HG02970 (cell line): Measurements from ENCODE around the gene TMED8.
"Not testable (repeated sequence)": the region's sequence is repeated elsewhere in the genome, so short reads cannot be mapped to it uniquely, and the experiment has no call there.

ENCODE experiments used
- ATAC-seq: cut with Tn5 transposase; IDR thresholded peaks from one replicate; pipeline ENCODE4 v1.9.1; 2021; ENCODE audit warnings: mild to moderate bottlenecking, moderate library complexity, moderate number of reproducible peaks; ENCODE audit not compliant: unreplicated experiment, low FRiP score

Gene TMED8

DNA sequence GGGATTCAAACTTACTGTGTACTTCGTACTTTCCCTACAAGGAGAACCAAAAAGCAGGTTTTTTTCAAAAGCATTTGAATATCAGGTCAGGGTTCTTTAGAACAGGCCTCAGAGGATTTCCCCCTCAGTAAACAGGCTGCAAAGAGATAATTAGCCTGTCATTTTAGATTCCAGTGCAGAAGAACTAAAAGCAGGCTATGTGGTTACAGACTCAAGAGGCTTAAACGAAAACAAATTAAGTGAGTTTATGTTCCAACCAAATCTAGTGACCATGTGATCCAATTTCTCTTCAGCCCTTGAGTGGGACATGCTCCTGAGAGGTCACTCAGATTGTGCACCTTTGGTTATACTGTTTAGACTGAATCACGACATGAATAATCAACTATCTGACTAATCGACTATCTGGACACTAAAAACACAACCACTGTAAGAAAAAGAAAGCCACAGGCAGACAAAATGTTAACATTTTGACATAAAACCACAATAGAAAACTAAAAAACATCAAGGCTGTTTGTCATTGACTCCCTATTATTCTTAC, 4.5 kb downstream of the TMED8 start:
- ATAC-seq, result no peak

DNA sequence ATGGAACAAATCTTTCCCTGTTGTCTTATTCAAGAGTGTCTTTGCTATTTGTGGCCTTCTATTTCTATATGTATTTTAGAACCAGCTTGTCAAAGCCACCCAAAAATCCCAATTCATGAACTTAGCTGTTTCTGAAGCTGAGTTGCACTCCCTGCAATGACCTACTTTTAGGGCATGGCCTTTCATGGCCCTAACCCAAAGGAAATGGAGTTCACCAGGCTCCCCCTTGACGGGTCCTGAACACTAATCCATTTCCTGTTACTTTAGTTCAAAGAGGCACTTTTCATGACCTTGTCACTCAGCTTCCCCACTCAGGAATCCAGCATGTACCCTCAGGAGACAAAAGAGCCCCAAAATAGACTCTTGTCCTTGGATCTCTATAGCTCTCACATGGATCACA, 7.6 kb downstream of the TMED8 start:
- no peak for ATAC-seq

DNA sequence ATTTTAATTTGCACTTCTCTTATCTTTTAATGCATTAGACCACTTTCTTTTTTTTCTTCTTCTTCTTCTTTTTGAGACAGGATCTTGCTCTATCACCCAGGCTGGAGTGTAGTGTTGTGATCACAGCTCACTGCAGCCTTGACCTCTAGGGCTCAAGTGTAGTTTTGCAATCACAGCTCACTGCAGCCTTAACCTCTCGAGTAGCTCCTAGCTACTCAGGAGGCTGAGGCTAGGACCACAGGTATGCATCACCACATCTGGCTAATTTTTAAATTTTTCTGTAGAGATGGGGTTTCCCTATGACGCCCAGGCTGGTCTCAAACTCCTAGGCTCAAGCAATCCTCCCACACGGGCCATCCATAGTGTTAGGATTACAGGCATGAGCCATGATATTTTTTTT, 12.7 kb downstream of the TMED8 start:
- no peak for ATAC-seq

DNA sequence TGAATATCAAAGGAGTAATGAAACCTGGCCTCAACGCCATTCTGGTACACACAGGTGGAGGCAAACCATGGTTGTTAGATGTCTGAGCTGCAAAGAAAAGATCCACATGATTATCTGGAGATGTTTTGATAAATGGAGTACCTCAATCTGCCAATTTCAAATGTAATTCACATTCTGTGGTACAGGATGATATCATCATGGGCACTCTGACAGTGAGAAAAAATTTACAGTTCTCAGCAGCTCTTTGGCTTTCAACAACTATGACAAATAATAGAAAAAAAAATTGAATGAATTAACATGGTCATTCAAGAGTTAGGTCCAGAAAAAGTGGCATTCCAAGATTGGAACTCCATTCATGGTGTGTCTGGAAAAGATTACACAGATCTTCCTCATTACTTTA, 17.3 kb downstream of the TMED8 start:
- no peak for ATAC-seq

DNA sequence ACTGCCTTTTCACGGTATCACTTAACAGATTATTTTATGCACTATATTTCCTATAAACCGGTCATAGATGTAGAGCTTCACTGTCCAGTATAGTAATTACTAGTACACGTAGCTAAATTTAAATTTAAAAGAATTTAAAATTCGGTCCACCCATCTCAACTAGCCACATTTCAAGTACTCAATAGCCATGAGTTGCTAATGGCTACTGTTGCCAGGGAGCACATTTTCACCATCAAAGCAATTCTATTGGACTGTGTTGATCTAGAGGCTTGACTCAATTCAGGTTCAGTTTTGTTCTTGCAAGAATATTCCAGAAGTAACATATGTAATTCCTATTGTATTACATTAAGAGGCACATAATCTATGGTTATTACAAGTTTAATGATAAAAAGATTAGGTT, 20.0 kb downstream of the TMED8 start:
- no peak for ATAC-seq

DNA sequence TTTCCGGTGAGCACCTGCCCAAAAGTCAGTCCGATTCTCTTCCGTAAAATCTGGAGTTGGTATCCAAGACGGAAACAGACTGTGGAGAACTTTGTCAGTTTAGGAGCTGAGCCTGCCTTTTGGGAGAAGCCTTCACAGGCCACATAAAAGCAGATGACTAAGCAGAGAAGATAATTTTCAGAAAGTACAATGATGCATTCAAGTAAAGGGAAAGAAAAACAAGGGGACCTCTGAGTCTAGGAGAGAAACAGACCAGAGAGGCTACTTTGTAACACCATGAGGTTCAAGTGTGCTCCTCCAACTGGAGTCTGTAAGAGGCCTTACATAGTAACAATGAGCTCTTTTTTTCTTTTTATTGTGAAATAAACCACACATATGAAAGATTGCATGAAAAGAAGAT, 21.1 kb downstream of the TMED8 start:
- ATAC-seq, result no peak

DNA sequence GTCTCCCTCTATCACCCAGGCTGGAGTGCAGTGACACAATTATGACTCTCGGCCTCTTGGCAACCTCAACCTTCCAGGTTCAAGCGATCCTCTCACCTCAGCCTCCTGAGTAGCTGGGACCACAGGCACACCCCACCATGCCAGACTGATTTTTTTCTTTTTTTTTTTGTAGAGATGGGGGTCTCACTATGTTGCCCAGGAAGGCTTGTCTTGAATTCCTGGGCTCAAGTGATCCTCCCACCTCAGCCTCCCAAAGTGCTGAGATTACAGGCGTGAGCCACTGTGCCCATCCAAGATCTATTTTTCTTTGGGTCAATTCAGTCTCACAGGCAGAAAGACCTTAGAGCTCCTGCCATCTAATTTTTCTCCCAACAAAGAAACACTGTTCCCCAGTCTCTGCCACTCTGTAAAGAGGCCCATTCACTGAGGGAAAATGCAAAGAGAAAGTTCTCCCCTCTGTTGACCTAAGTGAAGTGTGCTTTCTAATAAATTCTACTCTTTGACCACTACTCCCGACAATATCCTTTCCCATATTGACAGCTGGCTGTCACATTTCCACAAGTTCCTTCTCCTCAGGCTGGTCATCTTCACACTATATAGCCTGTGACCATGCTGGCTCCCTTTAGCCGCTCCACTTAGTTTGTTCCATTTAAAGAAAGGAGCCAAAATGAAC, 23.3 kb downstream of the TMED8 start:
- ATAC-seq, result no peak

DNA sequence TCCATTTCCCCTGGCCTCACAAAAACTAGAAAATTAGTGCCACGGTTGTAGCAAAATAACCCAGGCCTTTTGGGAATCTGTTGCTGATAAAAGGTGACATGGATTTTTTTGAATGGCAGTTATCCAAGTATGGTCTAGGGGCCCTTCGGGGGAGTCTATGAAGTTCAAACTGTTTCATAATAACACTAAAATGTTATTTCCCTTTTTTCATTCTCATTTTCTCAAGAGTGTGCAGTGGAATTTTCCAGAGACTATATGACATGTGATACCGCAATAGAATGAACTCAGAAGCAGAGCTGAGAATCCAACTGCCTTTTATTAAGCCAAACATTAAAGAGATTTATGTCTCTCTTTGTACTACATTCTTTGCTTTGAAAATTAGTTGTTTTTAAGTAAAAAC, 29.1 kb downstream of the TMED8 start:
- no peak for ATAC-seq

DNA sequence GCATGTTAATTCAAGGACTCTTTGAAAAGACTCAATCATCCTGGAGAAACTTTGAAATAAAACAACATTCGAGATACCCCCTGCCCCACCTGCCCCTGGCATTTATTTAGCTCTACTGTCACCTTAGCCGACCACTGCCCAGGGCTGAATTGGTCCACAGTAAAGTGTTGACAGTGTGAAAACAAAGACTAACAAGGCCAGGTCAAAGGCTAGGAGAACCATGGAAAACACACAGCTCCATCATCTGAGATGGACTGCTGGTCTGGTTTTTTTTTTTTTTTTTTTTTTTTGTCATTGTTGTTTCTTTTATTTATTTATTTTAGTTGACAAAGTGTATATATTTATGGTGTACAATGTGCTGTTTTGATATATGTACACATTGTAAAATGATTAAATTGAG, 30.4 kb downstream of the TMED8 start:
- ATAC-seq, result no peak

DNA sequence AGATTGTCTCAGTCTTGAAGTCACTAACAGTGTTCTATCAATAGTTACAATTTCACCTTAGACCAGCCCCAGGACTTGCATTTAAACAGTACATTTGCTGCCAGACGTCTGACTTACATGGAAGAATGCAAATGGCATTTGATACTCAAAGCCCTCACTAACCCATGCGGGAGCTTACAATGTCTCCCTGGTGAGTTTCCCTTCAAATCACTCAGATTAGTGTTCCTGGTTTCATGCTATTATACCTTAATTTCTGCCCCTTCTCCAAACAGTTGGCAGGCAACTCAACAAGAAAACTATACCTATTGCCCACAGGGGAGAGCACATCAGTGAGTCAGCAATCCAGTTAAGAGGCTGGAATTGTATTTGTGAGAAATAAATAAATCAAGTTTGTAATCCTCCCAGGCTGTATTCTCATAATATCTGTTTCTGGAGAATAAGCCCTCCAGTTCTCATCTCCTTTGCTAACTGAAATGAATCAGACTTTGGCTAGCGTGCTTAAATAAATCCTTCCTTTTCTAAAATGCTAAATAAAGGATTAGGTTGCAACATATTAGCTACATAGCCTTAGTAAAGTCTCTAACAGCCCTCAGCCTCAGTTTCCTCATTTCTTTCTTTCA, 32.4 kb downstream of the TMED8 start:
- no peak for ATAC-seq

DNA sequence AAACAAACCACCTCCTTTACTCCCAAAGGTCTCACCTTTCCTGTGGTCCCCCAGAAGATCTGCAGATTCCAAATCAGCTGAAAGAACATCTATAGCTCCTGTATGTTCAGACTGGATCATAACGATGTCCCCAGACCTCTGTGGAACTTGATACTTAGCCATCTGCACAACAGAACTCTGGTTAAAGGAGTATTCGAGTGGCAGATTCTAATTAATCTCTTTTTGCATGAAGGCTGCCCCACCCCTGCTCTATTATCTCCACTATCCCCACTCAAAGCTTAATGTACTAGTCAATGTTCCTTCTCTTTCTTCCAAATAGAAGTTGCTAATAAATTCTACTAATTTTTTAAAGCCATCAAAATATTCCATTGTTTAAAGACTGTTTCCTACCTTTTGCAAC, 33.2 kb downstream of the TMED8 start:
- no peak for ATAC-seq

DNA sequence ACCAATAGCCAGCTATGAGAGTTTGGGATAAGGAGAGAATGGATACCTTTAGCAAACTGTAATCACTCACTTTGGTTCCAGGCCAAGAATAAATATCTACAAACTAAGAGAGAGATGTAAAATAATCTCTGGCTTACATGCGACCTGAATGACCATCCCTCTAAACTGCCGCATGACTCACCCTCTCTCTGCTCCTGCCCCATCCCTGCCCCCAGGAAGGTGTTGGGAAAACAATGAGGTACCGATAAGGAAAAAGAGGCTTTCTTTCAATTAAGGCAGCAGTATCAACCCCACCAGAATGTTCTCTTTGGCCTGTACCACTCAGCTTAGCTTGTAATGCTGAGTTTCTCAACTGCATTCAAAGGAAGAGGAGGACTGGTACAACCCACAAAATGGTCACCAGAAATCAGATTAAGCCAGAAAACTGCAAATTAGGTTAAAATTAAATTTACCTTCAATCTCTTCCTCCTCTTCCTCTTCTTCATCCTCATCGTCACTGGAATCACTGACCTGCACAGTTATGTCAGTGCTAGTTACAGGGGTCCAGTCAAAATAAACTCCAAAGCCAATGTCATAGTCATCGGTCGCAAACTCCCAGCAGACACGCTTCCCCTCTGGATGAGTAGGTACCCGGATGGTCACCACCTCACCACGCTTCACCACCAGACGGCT, 34.0 kb downstream of the TMED8 start:
- no peak for ATAC-seq

DNA sequence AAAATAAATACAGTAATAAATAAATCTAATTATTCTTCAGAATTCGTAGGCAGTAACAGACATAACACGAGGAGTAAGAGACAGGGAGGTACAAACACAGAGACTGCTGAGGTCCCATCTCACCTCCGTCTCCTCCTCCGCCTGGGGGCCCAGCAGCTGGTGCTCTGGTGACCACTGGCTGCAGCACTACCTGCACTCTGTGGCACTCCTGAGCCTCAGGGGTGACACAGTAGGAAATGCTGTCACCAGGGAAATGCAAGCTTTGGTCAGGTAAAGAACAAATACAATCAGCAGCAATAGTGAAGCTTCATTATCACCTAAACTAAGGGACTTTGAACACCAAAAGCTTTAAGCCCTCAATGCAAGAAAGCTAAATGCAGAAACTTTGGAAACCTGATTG, 36.5 kb downstream of the TMED8 start:
- no peak for ATAC-seq

DNA sequence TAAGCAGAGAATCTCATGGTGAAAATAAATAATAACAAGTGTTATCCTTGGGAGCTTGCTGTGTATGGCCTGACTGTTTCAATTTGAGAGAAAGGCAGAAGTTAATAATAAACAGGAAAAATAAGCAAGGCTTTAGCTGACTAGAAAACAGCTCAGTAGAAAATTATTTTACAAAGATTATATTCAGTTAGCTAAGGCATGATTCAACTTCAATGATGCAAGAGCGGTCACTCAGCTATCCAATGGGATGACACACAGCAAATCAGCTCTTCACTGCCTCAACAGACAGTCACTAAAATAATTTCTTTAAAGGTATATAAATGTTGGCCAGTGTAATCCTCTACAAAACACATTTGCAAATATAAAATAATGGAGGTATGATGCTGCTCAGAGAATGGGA, 37.5 kb downstream of the TMED8 start:
- ATAC-seq, result no peak

DNA sequence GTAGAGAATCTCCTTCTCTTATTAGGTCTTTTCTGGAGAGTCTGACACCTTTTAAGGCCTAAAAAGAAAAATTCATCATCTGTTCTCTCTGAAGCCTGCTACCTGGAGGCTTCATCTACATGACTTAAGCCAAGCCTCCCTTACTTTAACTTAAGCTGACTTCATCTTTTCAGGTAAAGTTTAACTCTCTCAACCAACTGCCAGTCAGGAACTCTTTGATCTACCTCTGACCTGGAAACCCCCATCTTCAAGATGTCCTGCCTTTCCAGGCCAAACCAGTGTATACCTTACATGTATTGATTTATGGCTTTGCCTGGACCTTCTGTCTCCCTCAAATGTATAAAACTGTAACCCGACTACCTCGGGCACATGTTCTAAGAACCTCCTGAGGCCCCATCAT, 38.6 kb downstream of the TMED8 start:
- no peak for ATAC-seq

DNA sequence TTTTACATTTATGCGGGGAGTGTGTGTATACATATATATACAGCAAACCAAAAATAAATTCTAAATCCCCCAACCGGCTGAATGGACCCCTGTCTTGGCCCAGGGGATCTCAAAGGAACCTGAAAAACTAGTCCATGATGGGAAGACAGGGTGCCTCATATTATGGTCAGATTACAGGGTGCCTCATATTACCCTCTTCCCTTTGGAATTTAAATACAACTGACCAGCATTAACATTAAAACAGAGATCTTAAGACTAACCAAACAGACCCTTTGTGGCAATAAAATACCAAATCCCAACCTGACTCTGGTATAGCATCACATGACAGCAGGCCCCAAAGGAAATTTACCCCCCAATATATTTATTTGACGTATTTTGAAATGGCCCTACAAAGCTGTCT, 39.0 kb downstream of the TMED8 start:
- ATAC-seq, result no peak

DNA sequence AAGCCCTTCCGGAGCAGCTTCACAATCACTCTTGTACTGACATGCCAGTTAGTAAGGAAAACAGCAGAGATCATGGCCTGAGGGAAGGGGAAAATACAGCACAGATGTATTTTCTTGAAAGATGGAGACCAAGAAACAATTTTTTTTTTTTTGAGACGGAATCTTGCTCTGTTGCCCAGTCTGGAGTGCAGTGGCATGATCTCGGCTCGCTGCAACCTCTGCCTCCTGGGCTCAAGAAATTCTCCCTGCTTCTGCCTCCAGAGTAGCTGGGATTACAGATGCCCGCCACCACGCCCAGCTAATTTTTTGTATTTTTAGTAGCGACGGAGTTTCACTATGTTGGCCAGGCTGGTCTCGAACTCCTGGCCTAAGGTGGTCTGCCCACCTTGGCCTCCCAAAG, 39.6 kb downstream of the TMED8 start:
- not testable (repeated sequence) for ATAC-seq

DNA sequence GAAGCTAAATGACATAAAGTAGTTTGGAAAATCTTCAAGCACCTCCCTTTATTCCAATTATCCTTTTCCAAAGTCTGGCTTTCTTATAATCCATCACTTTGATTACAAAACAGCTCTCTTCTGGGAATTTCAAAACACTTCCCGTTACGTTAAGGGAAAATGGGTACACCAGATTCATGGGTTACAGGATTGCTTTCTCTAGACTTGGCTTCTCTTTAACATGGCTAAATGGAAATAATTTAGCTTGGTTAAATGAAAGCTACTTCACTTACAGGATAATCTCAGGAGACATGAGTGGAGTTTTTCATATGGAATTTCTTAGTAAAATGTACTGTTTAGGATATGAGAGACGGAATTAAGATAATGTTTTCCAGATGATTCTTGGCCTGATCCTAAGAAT, 41.3 kb downstream of the TMED8 start:
- no peak for ATAC-seq

DNA sequence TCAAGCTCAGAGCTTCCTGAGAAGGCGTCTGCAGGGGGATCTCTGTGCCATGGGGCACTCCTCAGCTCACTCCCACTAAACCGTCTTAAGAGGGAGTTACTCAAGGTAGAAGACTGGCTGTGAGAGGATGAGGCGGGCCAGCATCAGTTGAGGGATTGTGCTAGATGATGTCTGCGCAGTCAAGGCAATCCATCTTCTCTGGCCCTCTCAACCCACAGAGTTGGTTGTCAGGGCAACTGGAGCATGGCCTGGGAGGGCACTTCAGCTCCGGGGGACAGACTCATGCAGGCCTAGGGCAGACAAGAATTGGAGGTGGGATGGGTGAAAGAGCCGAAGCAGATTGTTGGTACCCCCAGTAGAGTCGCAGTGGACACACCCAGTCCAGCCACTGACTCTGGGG, 47.0 kb downstream of the TMED8 start:
- ATAC-seq, result no peak

DNA sequence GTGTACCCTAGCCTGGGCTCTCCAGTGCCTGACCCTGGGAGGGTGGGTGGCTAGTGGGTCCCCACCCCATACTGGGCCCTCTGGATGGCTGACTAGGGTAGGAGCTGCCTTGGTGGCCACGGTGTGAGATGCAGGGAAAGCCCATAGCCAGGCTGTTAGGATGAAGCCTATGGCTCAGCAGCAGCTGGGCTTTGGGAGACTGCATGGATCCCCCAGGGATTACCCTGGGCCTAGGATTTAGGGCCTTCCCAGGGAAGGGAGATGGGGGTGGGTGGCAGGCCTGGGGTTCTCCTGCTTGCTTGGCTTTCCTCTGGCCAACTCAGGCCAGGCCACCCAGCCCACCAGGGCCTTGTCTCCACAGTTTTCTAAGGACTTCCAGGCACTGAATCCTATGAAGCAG, 49.8 kb downstream of the TMED8 start:
- ATAC-seq, result no peak

DNA sequence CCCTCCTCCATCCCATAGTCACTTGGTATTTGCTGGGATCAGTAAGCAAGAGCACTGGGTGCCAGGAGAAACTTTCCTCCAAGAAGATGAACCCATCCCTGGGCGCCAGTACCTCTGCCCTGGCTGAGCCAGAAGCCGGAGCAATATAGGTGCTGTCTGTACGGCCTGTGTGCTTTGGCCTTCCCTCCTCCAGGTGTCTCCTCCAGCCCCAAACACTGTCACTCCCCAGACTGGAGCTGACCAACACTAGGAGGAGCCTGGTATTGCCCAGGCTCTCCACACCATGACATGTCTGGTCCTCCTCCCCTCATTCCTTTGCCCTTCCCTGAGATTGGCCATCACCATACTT, 51.2 kb downstream of the TMED8 start:
- no peak for ATAC-seq
